PFSK-1 (cell line): ENCODE measurements around the gene SYNGR4.
A peak's percentile ranks its signal among the peaks of the same experiment; 100 is the strongest.

Source experiments
- FOXP2 ChIP-seq: optimal IDR thresholded peaks from 2 replicates; pipeline ENCODE3; 2011; ENCODE audit warnings: borderline replicate concordance, control low read depth, inconsistent platforms; ENCODE audit not compliant: insufficient read depth; ENCODE audit errors: extremely low read length, extremely low read depth
- POLR2AphosphoS5 ChIP-seq: IDR thresholded peaks from 2 replicates; pipeline ENCODE4 v1.6.1; 2012; ENCODE audit warnings: low read depth, mild to moderate bottlenecking, control low read depth, low read length, moderate library complexity
- REST ChIP-seq, 2 experiments: IDR thresholded peaks; 2 replicates each; pipeline versions ENCODE4 v1.6.1 to v1.8.0; 2011 to 2012; ENCODE audit warnings: low read depth in 2 of 2, low read length in 2 of 2, control low read depth in 1 of 2, inconsistent platforms in 1 of 2, mild to moderate bottlenecking in 1 of 2, moderate library complexity in 1 of 2; ENCODE audit not compliant: insufficient read depth in 1 of 2
- SIN3A ChIP-seq: IDR thresholded peaks from 2 replicates; pipeline ENCODE4 v1.6.1; 2012; ENCODE audit warnings: mild to moderate bottlenecking, low read length, moderate library complexity, borderline replicate concordance; ENCODE audit not compliant: insufficient read depth
- TAF1 ChIP-seq: IDR thresholded peaks from 2 replicates; pipeline ENCODE4 v1.6.1; 2012; ENCODE audit warnings: low read length, control low read depth, borderline replicate concordance; ENCODE audit not compliant: insufficient read depth

SYNGR4 gene

GRCh38 chr19:48378194-48378570 is 14.0 kb downstream of the SYNGR4 start:
- TF ChIP-seq POLR2AphosphoS5 (no peak), TAF1 (no peak), FOXP2 (no peak), SIN3A (no peak), REST (IDR thresholded peaks at IDR 0.05; ENCODE audit: insufficient read depth in 1 of 2, low read depth in 2 of 2, low read length in 2 of 2) (no peak)

- no peak for TF ChIP-seq TAF1
- TF ChIP-seq REST (IDR thresholded peaks at IDR 0.05; ENCODE audit: insufficient read depth in 1 of 2, low read depth in 2 of 2, low read length in 2 of 2), result no peak
- no peak for TF ChIP-seq SIN3A
- no peak for TF ChIP-seq POLR2AphosphoS5
- TF ChIP-seq FOXP2, result no peak
Observed at GRCh38 chr19:48379058-48379457, 14.9 kb downstream of the SYNGR4 start.

- TF ChIP-seq REST (IDR thresholded peaks at IDR 0.05; ENCODE audit: insufficient read depth in 1 of 2, low read depth in 2 of 2, low read length in 2 of 2), result no peak
- TF ChIP-seq POLR2AphosphoS5, result peak; percentile 42; the same call in 1 of the 2 replicates
Observed at GRCh38 chr19:48381178-48381950, 17.2 kb downstream of the SYNGR4 start.

GRCh38 chr19:48382286-48382685 is 18.1 kb downstream of the SYNGR4 start:
- TF ChIP-seq TAF1, result no peak
- TF ChIP-seq SIN3A, result no peak
- no peak for TF ChIP-seq REST (IDR thresholded peaks at IDR 0.05; ENCODE audit: insufficient read depth in 1 of 2, low read depth in 2 of 2, low read length in 2 of 2)
